Memory B cell (primary cell): Measurements from ENCODE around the gene TUBB2B.

Source experiments
- ATAC-seq: fragments of 150-1000 bp; cut with Tn5 transposase; 2 replicates; pipeline ENCODE4 v1.10.0; 2021; ENCODE audit warnings: low read depth, mild to moderate bottlenecking, moderate library complexity
- DNase-seq, 2 donors: peaks; one replicate each; pipeline ENCODE4 v3.0.0; 2022; ENCODE audit warnings: low spot score in 2 of 2
- H3K27ac Mint-ChIP-seq: one replicate; pipeline ENCODE4 v1.8.0; 2022; ENCODE audit warnings: mild to moderate bottlenecking, moderate library complexity, mixed read lengths
- H3K27me3 Mint-ChIP-seq: one replicate; pipeline ENCODE4 v1.8.0; 2022; ENCODE audit warnings: mixed read lengths
- H3K36me3 Mint-ChIP-seq: one replicate; pipeline ENCODE4 v1.8.0; 2022; ENCODE audit warnings: mild to moderate bottlenecking, mixed read lengths
- H3K4me1 Mint-ChIP-seq: one replicate; pipeline ENCODE4 v1.8.0; 2022; ENCODE audit warnings: mixed read lengths
- H3K4me3 Mint-ChIP-seq: one replicate; pipeline ENCODE4 v1.8.0; 2022; ENCODE audit warnings: mild to moderate bottlenecking, moderate library complexity, mixed read lengths
- H3K9me3 Mint-ChIP-seq: one replicate; pipeline ENCODE4 v1.8.0; 2022; ENCODE audit warnings: mixed read lengths

The TUBB2B gene

DNA sequence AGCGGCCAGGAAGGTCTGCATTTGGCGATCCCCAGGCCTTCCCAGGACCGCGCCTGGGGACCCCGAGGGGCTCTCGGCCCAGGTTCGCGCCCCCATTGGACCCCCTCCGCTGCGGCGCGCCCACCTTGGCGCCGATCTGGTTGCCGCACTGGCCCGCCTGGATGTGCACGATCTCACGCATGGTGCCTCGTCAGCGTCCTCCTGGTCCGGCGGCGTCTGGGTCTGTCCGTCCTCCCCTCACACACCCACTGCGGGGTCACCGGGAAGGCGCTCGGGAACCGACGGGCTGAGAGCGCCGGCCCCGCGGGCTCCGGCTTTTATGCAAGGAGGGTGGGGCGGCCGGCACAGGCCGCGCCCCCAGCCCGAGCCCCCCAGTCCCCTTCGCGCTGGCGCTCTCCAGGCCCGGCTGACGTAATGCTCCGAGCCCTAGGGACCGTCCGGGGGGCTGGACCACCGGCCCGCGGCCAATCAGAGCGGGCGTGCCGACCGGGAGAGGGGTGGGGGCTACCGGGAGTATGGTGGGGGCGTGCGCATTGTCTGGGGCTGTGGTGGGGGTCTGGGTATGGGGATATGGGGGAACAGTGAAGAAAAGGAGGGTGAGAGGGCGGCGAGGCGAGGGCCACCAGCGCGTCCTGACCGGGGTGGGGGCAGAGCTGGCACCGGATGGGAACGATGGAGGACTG lies at the start of gene TUBB2B:
TUBB2B (minus strand) TSS at position 291 of the 683 bp plus-strand sequence; CDS start at position 181, 110 bp downstream.
- Mint-ChIP-seq H3K4me1 (peaks cover 28% of the 10 kb centered on the region), H3K4me3 (peak within 1 kb of the TSS; percentile 86), H3K36me3 (no peaks in the 10 kb centered on the region), H3K27me3 (peaks cover 19% of the 10 kb centered on the region), H3K9me3 (no peaks in the 10 kb centered on the region), H3K27ac (peak within 1 kb of the TSS; percentile 55)
- ATAC-seq (no peak), DNase-seq (no peak)

DNA sequence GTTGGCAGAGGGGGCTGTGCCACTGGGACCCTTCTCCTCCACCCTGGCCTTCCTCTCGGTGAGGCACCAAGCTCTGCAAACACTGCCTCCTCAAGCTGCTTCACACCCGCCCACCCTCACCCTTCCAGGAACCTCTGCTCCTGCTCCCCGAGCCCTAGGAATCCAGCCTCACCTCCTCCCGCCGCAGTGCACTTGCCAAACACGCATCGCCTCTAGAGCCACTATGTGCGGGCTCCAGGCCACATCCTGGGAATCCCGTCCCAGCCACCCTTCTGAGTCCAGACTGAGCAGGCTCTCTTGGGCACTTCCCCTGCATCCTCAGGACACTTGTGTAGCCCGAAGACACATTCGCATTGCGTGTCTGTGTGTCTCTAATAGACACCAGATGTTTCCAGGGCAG lies 49.8 kb upstream of the TUBB2B start:
- no peak for DNase-seq
- Mint-ChIP-seq H3K36me3 (no peaks in the 10 kb centered on the region), H3K4me1 (peaks cover 6% of the 10 kb centered on the region), H3K27me3 (no peaks in the 10 kb centered on the region), H3K9me3 (no peaks in the 10 kb centered on the region), H3K27ac (no peak overlapping the region), H3K4me3 (no peak overlapping the region)
- ATAC-seq, result no peak

DNA sequence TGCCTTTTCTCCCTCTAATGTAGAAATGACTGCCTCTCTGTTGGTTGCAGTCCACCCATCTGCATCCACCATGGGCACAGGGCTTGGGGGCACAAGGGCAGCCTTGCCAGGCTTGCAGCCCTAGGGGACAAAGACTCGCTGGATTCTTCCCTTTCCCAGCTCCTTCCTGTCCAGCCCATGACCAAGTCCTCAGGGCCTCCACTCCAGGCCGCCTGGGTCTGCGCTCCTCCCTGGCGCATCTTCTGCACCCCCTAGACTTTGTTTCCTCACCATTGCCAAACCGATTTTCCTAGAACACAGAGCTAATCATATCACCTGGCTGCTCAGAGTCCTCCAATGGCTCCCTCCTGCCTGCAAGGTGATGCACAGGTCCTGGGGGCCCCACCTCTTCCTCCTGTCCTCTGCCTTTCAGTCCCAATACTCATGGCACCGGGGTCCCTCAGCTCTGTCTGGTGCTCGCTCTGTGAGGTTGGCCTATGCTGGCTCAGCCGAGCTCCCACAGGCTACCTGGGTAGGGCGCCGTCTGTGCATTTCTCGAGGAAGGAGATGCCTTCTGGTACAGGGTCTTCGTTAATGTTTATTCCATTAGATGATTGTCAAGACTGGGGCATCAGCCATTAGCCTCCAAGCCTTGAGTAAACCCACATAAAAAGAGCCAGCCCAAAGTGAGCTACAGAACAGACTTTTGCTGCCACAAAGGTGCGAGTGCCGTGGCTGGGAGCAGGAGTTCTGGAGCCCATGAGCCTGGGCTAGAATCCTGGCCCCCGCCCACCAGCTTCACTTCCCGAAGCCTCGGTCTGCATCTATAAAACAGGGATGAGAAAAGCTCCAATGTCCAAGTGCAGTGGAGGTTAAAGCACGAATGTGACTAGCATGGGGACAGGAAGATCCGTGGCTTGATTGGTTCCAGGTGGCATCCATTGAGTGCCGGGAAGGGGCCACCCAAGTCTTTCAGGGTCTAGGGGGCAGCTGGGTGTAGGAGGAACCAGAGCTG lies 49.0 kb upstream of the TUBB2B start:
- H3K4me3 Mint-ChIP-seq, result no peak overlapping the region
- ATAC-seq (no peak), DNase-seq (no peak)
- H3K27me3 Mint-ChIP-seq, result no peaks in the 10 kb centered on the region
- no peak overlapping the region for H3K27ac Mint-ChIP-seq
- H3K9me3 Mint-ChIP-seq, result no peaks in the 10 kb centered on the region
- H3K36me3 Mint-ChIP-seq, result peaks cover 5% of the 10 kb centered on the region
- peaks cover 9% of the 10 kb centered on the region for H3K4me1 Mint-ChIP-seq

DNA sequence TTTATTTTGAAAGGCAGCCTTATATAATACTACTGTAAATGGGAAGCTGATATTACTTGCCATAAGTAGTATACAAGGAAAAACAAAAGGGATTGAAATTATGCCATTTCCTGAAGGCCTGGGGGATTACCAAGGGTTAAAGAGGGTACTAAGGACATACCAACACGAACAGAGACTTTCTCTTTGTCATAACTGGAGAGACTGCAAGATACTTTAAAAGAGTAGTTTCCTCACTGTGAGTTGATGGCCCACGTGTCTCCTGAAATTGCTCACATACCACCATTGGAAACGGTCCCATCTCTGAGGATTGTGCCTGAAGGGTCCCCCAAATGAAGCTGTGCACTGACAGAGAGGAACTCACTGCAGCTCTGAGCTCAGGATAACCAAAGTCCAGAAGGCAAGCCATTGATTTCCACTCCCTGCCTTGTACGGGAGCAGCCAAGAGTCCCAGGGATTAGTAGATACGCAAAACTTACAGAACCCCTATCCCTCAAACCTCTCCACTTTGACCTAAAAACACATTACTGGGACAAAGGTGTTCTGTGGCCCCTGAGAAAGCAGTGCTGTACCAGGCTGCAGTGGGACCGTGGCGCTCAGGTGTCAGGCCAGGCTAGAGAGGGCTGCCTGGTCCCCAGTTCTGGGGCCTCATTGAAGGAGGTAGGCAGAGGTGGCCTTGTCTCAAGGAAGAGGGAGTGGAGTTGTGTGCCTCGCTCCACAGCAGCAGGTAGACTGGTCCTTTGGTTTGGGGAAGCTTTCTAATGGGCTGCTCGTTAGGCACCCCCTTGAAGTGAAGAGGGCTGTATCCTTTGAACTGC lies 46.5 kb upstream of the TUBB2B start:
- no peaks in the 10 kb centered on the region for H3K9me3 Mint-ChIP-seq
- H3K4me1 Mint-ChIP-seq, result peaks cover 12% of the 10 kb centered on the region
- peak overlapping the region; percentile 23 for H3K27ac Mint-ChIP-seq
- ATAC-seq, result no peak
- no peak overlapping the region for H3K4me3 Mint-ChIP-seq
- H3K27me3 Mint-ChIP-seq, result no peaks in the 10 kb centered on the region
- peaks cover 21% of the 10 kb centered on the region for H3K36me3 Mint-ChIP-seq
- no peak for DNase-seq

DNA sequence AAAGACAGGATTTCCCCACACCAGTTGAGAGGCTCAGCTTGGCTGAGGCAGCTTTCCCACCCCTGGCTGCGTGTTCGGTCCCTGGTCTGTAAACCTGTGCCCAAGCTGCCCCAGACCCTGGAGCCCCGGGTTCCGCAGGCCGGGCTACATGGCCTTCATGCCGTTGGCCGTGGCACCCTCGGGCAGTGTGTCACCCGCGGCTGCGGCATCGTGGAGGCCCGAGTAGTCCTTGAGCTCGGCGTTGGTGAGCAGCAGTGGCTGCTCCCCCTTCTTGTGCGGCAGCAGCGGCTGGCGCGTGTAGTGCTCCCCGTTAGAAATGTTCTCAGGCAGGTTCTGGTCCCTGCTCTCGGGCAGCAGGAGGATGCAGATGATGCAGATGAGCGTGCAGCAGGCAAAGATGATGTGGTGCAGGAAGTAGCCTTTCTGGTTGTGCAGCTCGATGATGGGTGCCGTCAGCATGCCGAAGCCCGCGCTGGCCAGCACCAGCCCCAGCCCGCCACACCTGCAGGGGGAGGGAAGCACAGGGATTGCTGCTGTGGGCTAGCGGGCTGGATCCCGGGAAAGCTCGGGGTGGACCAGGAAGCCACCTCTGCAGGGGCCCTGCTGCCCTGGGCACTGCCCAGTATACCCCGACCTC lies 45.6 kb upstream of the TUBB2B start:
- no peaks in the 10 kb centered on the region for H3K9me3 Mint-ChIP-seq
- H3K36me3 Mint-ChIP-seq, result peaks cover 25% of the 10 kb centered on the region
- H3K4me1 Mint-ChIP-seq, result peaks cover 12% of the 10 kb centered on the region

DNA sequence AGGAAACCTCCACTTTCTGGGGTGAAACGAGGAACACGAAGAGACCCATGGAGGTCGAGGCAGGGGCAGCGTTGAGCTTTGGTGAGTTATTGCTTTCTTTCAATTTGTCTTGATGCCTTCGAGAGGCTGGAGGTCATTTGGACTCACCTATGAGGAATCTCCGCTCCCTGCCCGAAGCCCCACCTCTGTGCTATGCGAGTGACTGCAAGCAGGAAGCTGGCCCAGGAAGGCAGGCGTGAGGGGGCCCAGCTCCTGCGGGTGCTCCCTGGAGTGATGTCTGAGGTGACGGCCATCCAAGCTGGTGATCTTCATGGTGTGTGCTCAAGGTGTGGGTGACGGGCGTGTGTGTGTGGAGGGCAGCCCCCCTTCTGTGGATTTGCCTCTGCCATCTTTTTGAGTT lies 44.3 kb upstream of the TUBB2B start:
- Mint-ChIP-seq H3K9me3 (no peaks in the 10 kb centered on the region), H3K4me3 (no peak overlapping the region), H3K4me1 (peaks cover 12% of the 10 kb centered on the region), H3K36me3 (peaks cover 26% of the 10 kb centered on the region), H3K27ac (no peak overlapping the region), H3K27me3 (no peaks in the 10 kb centered on the region)
- DNase-seq (no peak), ATAC-seq (no peak)

More for the DNA sequence above, 45.6 kb upstream of the TUBB2B start:
- no peak overlapping the region for H3K4me3 Mint-ChIP-seq
- DNase-seq (no peak), ATAC-seq (no peak)
- no peaks in the 10 kb centered on the region for H3K27me3 Mint-ChIP-seq
- H3K27ac Mint-ChIP-seq, result no peak overlapping the region

DNA sequence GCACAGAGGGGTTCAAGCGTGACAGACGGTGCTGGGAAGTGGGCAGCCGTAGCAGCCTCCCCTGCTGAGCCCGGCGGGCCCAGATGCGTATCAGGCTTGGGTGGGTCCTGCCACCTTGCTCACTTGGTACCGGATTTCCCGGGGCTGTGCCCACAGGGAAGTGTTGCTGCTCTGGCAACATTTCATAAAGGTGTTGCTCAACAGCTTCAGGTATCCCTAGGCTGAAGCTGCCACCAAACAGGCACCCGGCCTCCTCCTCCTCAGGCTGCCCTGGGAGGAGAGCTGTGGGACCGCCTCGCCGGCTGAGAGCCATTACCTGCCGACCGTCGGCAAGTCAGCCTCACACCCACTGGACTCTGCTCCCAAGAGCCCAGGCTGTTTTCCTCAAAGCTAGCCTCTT lies 42.8 kb upstream of the TUBB2B start:
- no peak for DNase-seq
- ATAC-seq, result no peak
- Mint-ChIP-seq H3K36me3 (peaks cover 26% of the 10 kb centered on the region), H3K4me1 (peaks cover 12% of the 10 kb centered on the region), H3K27me3 (no peaks in the 10 kb centered on the region), H3K4me3 (no peak overlapping the region), H3K9me3 (no peaks in the 10 kb centered on the region), H3K27ac (no peak overlapping the region)

DNA sequence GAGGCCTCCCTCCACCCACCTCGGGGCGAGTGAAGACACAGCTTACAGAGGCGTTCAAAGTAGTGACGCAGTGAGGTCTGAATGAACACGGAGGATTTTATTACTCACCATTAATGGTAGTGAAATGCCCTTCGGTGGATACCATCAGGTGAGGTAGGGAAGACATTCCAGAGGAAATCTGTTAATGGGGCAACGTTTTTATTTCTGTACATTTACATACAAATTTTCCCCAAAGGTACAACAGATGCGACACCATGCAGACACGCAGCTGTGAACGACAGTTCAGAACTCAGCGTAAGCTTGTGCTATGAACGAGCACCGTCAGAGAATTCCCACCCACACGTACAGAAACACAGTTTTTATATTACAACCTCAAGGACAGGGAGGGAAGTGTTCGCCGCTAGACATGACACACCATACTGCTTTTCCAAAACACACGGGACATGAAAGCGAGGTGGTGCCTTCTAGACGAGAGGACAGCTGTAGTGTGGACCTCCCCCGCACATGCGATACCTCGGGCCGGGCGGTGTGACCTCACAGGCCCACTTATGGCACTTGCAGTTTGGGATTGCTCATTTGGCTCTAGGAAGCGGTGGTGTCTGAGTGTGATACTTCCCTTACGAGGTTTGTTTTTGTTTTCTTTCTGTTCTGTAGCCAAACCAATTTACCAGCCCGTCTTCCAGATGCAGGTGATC lies 42.0 kb upstream of the TUBB2B start:
- Mint-ChIP-seq H3K36me3 (peaks cover 26% of the 10 kb centered on the region), H3K27ac (no peak overlapping the region), H3K4me3 (no peak overlapping the region), H3K27me3 (no peaks in the 10 kb centered on the region), H3K4me1 (peaks cover 12% of the 10 kb centered on the region), H3K9me3 (no peaks in the 10 kb centered on the region)
- DNase-seq, result no peak
- no peak for ATAC-seq

DNA sequence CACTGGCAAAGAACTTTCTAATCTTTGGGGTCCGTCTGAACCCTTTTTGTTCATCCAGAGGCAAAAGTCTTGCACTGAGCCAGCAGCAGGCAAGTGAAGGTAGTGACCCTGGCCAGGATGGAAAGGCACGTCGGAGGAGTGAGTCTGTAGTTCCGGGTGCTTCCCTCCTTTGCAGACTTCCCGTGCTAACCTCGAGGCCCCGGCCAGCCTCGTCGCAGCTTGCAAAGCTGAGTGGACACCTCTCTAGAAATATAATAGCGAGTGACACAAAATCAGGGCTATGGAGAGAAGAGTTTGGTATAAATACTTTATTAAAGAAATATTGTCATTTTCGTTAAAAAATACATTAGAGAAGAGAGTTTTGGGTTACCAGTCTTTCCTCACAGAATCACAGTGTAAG lies 41.2 kb upstream of the TUBB2B start:
- Mint-ChIP-seq H3K4me1 (peaks cover 9% of the 10 kb centered on the region), H3K36me3 (peaks cover 26% of the 10 kb centered on the region), H3K9me3 (no peaks in the 10 kb centered on the region), H3K27ac (no peak overlapping the region), H3K4me3 (no peak overlapping the region), H3K27me3 (no peaks in the 10 kb centered on the region)
- DNase-seq, result no peak
- ATAC-seq, result no peak

DNA sequence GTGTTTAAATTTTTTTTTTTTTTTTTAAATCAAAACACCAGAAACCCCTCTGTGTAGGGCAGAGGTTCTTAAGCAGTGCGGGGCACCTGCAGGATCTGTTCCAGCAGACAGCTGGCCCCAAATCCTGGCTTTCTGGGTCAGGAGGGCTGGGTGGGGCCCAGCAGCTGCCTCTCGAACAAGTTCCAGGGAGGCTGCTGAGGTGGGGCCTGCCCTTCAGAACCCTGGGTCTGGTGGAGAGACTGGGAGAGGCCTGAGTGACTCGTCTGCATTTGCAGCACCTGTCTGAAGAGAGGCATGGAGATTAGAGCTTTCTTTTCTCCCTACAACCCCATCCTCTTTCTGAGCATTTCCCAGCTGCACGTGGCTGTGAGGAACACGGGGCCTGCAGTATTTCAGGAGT lies 39.7 kb upstream of the TUBB2B start:
- DNase-seq, result no peak
- Mint-ChIP-seq H3K4me1 (peaks cover 13% of the 10 kb centered on the region), H3K9me3 (no peaks in the 10 kb centered on the region), H3K27me3 (no peaks in the 10 kb centered on the region), H3K36me3 (peaks cover 26% of the 10 kb centered on the region), H3K4me3 (no peak overlapping the region), H3K27ac (no peak overlapping the region)
- no peak for ATAC-seq

DNA sequence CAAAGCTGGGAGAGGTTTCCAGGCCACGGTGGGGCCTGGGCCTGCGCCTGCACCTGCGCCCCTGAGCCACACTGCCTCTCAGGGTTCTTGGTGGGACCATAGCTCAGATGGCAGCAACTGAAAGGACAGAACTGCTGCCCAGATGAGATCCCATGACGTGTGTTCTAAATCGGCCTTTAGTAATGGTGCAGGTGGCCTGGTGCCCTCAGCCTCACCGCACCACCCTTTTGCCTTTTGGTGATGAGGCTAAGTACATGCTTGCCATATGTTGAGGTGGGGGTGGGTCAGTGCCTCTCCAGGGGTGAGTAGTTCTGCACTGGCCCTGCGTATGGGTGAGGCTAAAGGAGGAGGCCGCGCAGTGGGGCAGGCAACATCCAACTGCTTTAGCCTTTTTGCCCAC lies 38.7 kb upstream of the TUBB2B start:
- ATAC-seq, result no peak
- H3K4me1 Mint-ChIP-seq, result peaks cover 15% of the 10 kb centered on the region
- DNase-seq, result no peak
- H3K27ac Mint-ChIP-seq, result peak overlapping the region; percentile 22
- no peaks in the 10 kb centered on the region for H3K9me3 Mint-ChIP-seq
- H3K36me3 Mint-ChIP-seq, result peaks cover 19% of the 10 kb centered on the region
- H3K27me3 Mint-ChIP-seq, result no peaks in the 10 kb centered on the region
- no peak overlapping the region for H3K4me3 Mint-ChIP-seq

DNA sequence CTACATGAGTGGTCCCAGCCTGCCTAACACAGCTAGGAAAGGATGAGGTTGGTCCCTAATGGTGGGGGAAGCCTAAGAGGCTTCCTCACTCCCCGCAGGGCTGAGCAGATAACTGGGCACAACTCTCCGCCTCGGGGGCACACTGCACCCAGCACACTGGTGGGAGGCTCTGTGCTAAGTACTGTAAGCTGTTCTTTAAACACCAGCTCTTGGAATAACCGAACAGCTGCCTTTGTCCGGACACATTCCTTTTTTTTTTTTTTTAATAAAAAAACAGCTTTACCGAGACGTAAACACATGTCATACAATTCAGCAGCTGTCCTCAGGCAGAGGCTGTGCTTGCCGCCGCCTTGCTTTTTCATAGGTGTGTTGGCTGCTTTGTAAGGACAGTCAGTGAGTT lies 38.2 kb upstream of the TUBB2B start:
- Mint-ChIP-seq H3K27me3 (no peaks in the 10 kb centered on the region), H3K4me1 (peaks cover 20% of the 10 kb centered on the region), H3K27ac (no peak overlapping the region), H3K9me3 (no peaks in the 10 kb centered on the region), H3K36me3 (peaks cover 15% of the 10 kb centered on the region), H3K4me3 (no peak overlapping the region)
- ATAC-seq, result no peak
- no peak for DNase-seq

DNA sequence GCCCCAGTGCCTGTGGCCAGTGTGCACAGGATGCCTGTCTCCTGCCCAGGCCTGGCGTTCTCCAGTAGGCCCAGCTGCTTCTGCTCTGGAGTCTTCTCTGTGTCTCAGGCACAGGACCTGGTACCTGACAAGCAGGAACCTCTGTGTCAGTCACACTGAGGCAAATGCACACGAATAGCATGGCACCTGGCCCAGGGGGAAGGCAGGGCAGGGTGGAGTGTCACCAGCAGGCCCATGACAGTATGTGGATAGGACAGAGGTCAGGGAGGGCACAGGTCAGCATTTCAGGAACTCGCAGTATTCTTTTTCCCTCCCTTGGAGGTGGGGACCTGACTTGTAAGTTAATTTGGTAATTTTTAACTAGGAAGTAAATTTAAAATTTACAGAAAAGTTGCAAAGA lies 36.9 kb upstream of the TUBB2B start:
- Mint-ChIP-seq H3K36me3 (peaks cover 8% of the 10 kb centered on the region), H3K27me3 (no peaks in the 10 kb centered on the region), H3K4me1 (peaks cover 24% of the 10 kb centered on the region), H3K27ac (no peak overlapping the region), H3K4me3 (no peak overlapping the region), H3K9me3 (no peaks in the 10 kb centered on the region)
- DNase-seq, result no peak
- no peak for ATAC-seq
